ENCODE results near the gene PTK7.
A peak's percentile ranks its signal among the peaks of the same experiment; 100 is the strongest.
"Not testable (repeated sequence)": the region's sequence is repeated elsewhere in the genome, so short reads cannot be mapped to it uniquely, and the experiment has no call there.

The PTK7 gene

GRCh38 chr6:43054206-43054943, 21.7 kb upstream of the PTK7 start:
- DNase-seq: peak; percentile 48

- DNase-seq: no peak
Measured at GRCh38 chr6:43055966-43056365, 20.1 kb upstream of the PTK7 start.

GRCh38 chr6:43058531-43058930, 17.6 kb upstream of the PTK7 start:
- DNase-seq: no peak

GRCh38 chr6:43059168-43060033, 16.7 kb upstream of the PTK7 start, which contains the start of the genes KLC4 and MRPL2:
KLC4 (plus strand) TSS chr6:43059631; CDS start chr6:43061336, 1,705 bp downstream.
MRPL2 (minus strand) TSS chr6:43059434; CDS start chr6:43059381, 53 bp downstream.
- DNase-seq: peak; percentile 100

- DNase-seq: no peak
Measured at GRCh38 chr6:43060034-43060754, 15.9 kb upstream of the PTK7 start.

- no peak for DNase-seq
Measured at GRCh38 chr6:43060755-43061633, 15.1 kb upstream of the PTK7 start.

GRCh38 chr6:43061861-43062260, 14.3 kb upstream of the PTK7 start:
- no peak for DNase-seq

- no peak for DNase-seq
Measured at GRCh38 chr6:43062818-43063217, 13.3 kb upstream of the PTK7 start.

GRCh38 chr6:43070028-43070632, 6.0 kb upstream of the PTK7 start:
- DNase-seq: no peak

GRCh38 chr6:43074847-43075669, 1.1 kb upstream of the PTK7 start:
- DNase-seq: peak; percentile 50

- DNase-seq: peak; percentile 57
Measured at GRCh38 chr6:43076464-43077332, 584 bp downstream of the PTK7 start.

- DNase-seq: no peak
Measured at GRCh38 chr6:43077333-43077809, 1.3 kb downstream of the PTK7 start.

- no peak for DNase-seq
Measured at GRCh38 chr6:43077981-43078511, 1.9 kb downstream of the PTK7 start.

GRCh38 chr6:43078691-43079090, 2.6 kb downstream of the PTK7 start:
- no peak for DNase-seq

GRCh38 chr6:43081043-43081442, 4.9 kb downstream of the PTK7 start:
- DNase-seq: no peak

- not testable (repeated sequence) for DNase-seq
Measured at GRCh38 chr6:43081922-43082321, 5.8 kb downstream of the PTK7 start.

GRCh38 chr6:43082806-43083655, 6.9 kb downstream of the PTK7 start:
- DNase-seq: peak; percentile 81

GRCh38 chr6:43086022-43086658, 10.0 kb downstream of the PTK7 start:
- no peak for DNase-seq

All from femur (tissue), 1 donor.